ENCODE measurements around the gene SLC2A4RG. TPM values are rescaled to one million over a fixed set of nuclear protein-coding genes. Genes with fewer than 3 reads are reported as not detected.

Gene SLC2A4RG
- total and polyA plus RNA-seq, 2 of the 4 experiments (the other 2 are of a cell fraction), result 5.0 to 50.3 TPM

DNA sequence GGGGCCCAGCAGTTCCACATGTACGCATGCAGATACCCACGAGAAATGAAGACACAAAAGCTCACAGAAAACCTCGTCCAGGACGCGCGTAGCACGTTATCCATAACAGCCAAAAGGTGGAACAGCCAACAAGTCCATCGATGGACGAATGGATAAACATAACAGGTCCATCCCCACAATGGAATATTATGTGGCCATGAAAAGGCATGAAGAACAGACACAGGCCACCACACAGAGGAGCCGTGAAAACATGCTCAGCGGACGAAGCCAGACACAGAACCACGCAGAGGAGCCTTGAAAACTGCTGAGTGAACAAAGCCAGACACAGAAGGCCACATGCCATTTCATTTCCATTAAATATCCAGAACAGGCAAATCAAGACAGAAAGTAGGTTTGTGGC, 38.0 kb downstream of the SLC2A4RG start:
- dilution Hi-C loops (cut with HindIII; ENCODE audit: low sequenced_read_pairs, unreplicated experiment), result no loop called here
- in situ Hi-C loops (cut with MboI; ENCODE audit: low sequenced_read_pairs), result no loop called here
- BruUV-seq (replicated peaks), result no TSS peak
- no peak overlapping the region for H2BK20ac ChIP-seq (ENCODE audit: low read depth, low read length)
- H3K23ac ChIP-seq (ENCODE audit: low read depth, low read length), result no peak overlapping the region
- H2BK5ac ChIP-seq (ENCODE audit: low read depth, low read length, poor library complexity, severe bottlenecking), result no peak overlapping the region
- H4K91ac ChIP-seq (ENCODE audit: insufficient read depth, low read depth, low read length), result no peak overlapping the region
- H4K20me1 ChIP-seq (ENCODE audit: insufficient read depth, low read length), result peaks cover 25% of the 10 kb centered on the region
- H2BK120ac ChIP-seq (ENCODE audit: low read depth, low read length), result no peak overlapping the region
- no peaks in the 10 kb centered on the region; the same call in 1 of the 2 replicates for H3K36me3 ChIP-seq (ENCODE audit: control insufficient read depth, insufficient read depth, low read length)
- TF ChIP-seq, protein P1, sequence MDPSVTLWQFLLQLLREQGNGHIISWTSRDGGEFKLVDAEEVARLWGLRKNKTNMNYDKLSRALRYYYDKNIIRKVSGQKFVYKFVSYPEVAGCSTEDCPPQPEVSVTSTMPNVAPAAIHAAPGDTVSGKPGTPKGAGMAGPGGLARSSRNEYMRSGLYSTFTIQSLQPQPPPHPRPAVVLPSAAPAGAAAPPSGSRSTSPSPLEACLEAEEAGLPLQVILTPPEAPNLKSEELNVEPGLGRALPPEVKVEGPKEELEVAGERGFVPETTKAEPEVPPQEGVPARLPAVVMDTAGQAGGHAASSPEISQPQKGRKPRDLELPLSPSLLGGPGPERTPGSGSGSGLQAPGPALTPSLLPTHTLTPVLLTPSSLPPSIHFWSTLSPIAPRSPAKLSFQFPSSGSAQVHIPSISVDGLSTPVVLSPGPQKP (IDR thresholded peaks at IDR 0.05; ENCODE audit: borderline replicate concordance, low read depth, low read length), result no peak
- no peak for TF ChIP-seq BHLHE40 (IDR thresholded peaks at IDR 0.05; ENCODE audit: low read depth, low read length)
- no peak for TF ChIP-seq MAFK (IDR thresholded peaks at IDR 0.05; ENCODE audit: low read depth, low read length)
- no peak for TF ChIP-seq RCOR1 (IDR thresholded peaks at IDR 0.05; ENCODE audit: insufficient replicate concordance, low read length)
- TF ChIP-seq, protein P2, sequence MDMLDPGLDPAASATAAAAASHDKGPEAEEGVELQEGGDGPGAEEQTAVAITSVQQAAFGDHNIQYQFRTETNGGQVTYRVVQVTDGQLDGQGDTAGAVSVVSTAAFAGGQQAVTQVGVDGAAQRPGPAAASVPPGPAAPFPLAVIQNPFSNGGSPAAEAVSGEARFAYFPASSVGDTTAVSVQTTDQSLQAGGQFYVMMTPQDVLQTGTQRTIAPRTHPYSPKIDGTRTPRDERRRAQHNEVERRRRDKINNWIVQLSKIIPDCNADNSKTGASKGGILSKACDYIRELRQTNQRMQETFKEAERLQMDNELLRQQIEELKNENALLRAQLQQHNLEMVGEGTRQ (IDR thresholded peaks at IDR 0.05; ENCODE audit: low read depth, low read length), result no peak
- TF ChIP-seq CHD1 (IDR thresholded peaks at IDR 0.05; ENCODE audit: low read depth, low read length), result no peak
- no peak for TF ChIP-seq NFE2L2 (IDR thresholded peaks at IDR 0.05; ENCODE audit: low read depth, low read length)
- TF ChIP-seq CEBPB (IDR thresholded peaks at IDR 0.05; ENCODE audit: low read depth, low read length), result no peak
- no peak for TF ChIP-seq RAD21 (IDR thresholded peaks at IDR 0.05; ENCODE audit: low read length)
- no peak for TF ChIP-seq MXI1 (IDR thresholded peaks at IDR 0.05; ENCODE audit: borderline replicate concordance, low read depth, low read length)
- no peak for TF ChIP-seq SMC3 (IDR thresholded peaks at IDR 0.05; ENCODE audit: low read depth, low read length)
- TF ChIP-seq, protein P3, sequence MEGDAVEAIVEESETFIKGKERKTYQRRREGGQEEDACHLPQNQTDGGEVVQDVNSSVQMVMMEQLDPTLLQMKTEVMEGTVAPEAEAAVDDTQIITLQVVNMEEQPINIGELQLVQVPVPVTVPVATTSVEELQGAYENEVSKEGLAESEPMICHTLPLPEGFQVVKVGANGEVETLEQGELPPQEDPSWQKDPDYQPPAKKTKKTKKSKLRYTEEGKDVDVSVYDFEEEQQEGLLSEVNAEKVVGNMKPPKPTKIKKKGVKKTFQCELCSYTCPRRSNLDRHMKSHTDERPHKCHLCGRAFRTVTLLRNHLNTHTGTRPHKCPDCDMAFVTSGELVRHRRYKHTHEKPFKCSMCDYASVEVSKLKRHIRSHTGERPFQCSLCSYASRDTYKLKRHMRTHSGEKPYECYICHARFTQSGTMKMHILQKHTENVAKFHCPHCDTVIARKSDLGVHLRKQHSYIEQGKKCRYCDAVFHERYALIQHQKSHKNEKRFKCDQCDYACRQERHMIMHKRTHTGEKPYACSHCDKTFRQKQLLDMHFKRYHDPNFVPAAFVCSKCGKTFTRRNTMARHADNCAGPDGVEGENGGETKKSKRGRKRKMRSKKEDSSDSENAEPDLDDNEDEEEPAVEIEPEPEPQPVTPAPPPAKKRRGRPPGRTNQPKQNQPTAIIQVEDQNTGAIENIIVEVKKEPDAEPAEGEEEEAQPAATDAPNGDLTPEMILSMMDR (conservative IDR thresholded peaks at IDR 0.05; ENCODE audit: low read depth, low read length), result no peak
- TF ChIP-seq MAZ (IDR thresholded peaks at IDR 0.05; ENCODE audit: borderline replicate concordance, low read depth, low read length), result no peak
- no peak for TF ChIP-seq POLR2A (IDR thresholded peaks at IDR 0.05; ENCODE audit: low read depth, low read length)
- TF ChIP-seq RFX5 (IDR thresholded peaks at IDR 0.05; ENCODE audit: low read depth, low read length), result no peak
- TF ChIP-seq FOS (IDR thresholded peaks at IDR 0.05; ENCODE audit: low read depth, low read length), result no peak
- H3K79me1 ChIP-seq (ENCODE audit: low read depth in 1 of 2, low read length in 2 of 2), result peaks cover 11 to 57% of the 10 kb centered on the region in 2 experiments
- H2AK5ac ChIP-seq (ENCODE audit: low read depth, low read length), result no peak overlapping the region
- ChIA-PET CTCF (no interaction called here), POLR2A (ENCODE audit: unreplicated experiment) (no interaction called here)
- H3K56ac ChIP-seq (ENCODE audit: extremely low read depth, insufficient read depth, low read length), result no peak overlapping the region
- ATAC-seq (ENCODE audit: low read depth) (no peak), DNase-seq (no peak)
- 100% methylated on average over 5 of the region's 13 CpGs; no CpG with 5 or more reads in 1 of the 2 experiments for WGBS, 2 experiments (ENCODE audit: extremely low coverage in 2 of 2, insufficient read length in 1 of 2)
- H3K9me3 ChIP-seq (ENCODE audit: control insufficient read depth, insufficient read depth, low read length), result no peaks in the 10 kb centered on the region
- no peak overlapping the region for H3K4me3 ChIP-seq (ENCODE audit: insufficient read depth, low read depth, low read length)
- H4K5ac ChIP-seq (ENCODE audit: low read depth, low read length), result no peak overlapping the region
- H3K18ac ChIP-seq (ENCODE audit: low read depth, low read length), result no peak overlapping the region
- no peaks in the 10 kb centered on the region; the same call in 1 of the 2 replicates for H3K9me1 ChIP-seq (ENCODE audit: insufficient read depth, low read length)
- H3K4me1 ChIP-seq (ENCODE audit: control insufficient read depth, insufficient read depth, low read length), result peaks cover 8% of the 10 kb centered on the region
- H4K8ac ChIP-seq (ENCODE audit: low read depth in 2 of 2, low read length in 2 of 2), result no peak overlapping the region
- H2AK9ac ChIP-seq (replicated peaks; ENCODE audit: low read depth, low read length, poor library complexity), result no peak overlapping the region
- no peak overlapping the region for H3K4me2 ChIP-seq (ENCODE audit: low read depth, low read length)
- no peak overlapping the region for H2BK15ac ChIP-seq (ENCODE audit: low read depth, low read length)
- H3K27ac ChIP-seq (ENCODE audit: insufficient read depth, low read length), result no peak overlapping the region
- H2AFZ ChIP-seq (replicated peaks; ENCODE audit: low read length, poor library complexity), result no peak overlapping the region
- H3K9ac ChIP-seq (ENCODE audit: low read depth, low read length), result no peak overlapping the region
- intact Hi-C loops (cut with micrococcal nuclease), result loop anchor here (5.0 kb wide), 1 partner anchor 195 kb away; no protein-coding TSS in a partner anchor
- H3K4ac ChIP-seq (ENCODE audit: low read depth, low read length), result no peak overlapping the region
- H3K14ac ChIP-seq (replicated peaks; ENCODE audit: low read depth, low read length), result no peak overlapping the region
- H3K27me3 ChIP-seq (ENCODE audit: control insufficient read depth, insufficient read depth, low read length), result no peaks in the 10 kb centered on the region

All from IMR-90 (cell line).